ENCODE results near the gene DRD1.
"Not testable (repeated sequence)": the region's sequence is repeated elsewhere in the genome, so short reads cannot be mapped to it uniquely, and the experiment has no call there.

Gene DRD1

GRCh38 chr5:175422058-175422457 lies 21.9 kb downstream of the DRD1 start:
- no peak for DNase-seq

GRCh38 chr5:175420383-175420782 lies 23.6 kb downstream of the DRD1 start:
- DNase-seq = no peak

GRCh38 chr5:175418251-175418650 lies 25.7 kb downstream of the DRD1 start:
- DNase-seq = no peak

GRCh38 chr5:175417384-175417783 lies 26.6 kb downstream of the DRD1 start:
- DNase-seq = no peak

GRCh38 chr5:175415303-175415702 lies 28.7 kb downstream of the DRD1 start:
- DNase-seq = no peak

- DNase-seq = no peak
Observed at GRCh38 chr5:175410926-175411325, 33.1 kb downstream of the DRD1 start.

- no peak for DNase-seq
Observed at GRCh38 chr5:175406300-175406699, 37.7 kb downstream of the DRD1 start.

GRCh38 chr5:175397590-175398297 lies 46.2 kb downstream of the DRD1 start:
- DNase-seq = not testable (repeated sequence)

GRCh38 chr5:175395430-175395829 lies 48.6 kb downstream of the DRD1 start:
- DNase-seq = not testable (repeated sequence)

GRCh38 chr5:175394601-175395000 lies 49.4 kb downstream of the DRD1 start:
- DNase-seq = no peak

GRCh38 chr5:175393897-175394296 lies 50.1 kb downstream of the DRD1 start:
- no peak for DNase-seq

GRCh38 chr5:175392236-175392635 lies 51.7 kb downstream of the DRD1 start:
- DNase-seq = no peak

GRCh38 chr5:175390352-175391083 lies 53.5 kb downstream of the DRD1 start:
- DNase-seq = no peak
